HepG2 (cell line): ENCODE results near the gene ZNF444. TPM values are rescaled to one million over a fixed set of nuclear protein-coding genes. Genes with fewer than 3 reads are reported as not detected.

Experiments used
- FOXA1 ChIP-seq, 2 experiments: fragments of 450-650 bp in 1 of 2; sonication (generic) in 1 of 2; formaldehyde crosslinking in 1 of 2; IDR thresholded peaks; 2 replicates each; pipeline versions ENCODE4 v1.4.0 to v1.6.1; 2016 to 2020; ENCODE audit warnings: missing genetic modification reagents in 1 of 2
- FOXJ3 ChIP-seq: sonication (generic); formaldehyde crosslinking; IDR thresholded peaks from 2 replicates; pipeline ENCODE4 v1.4.0; 2020; ENCODE audit warnings: missing genetic modification reagents, mild to moderate bottlenecking, borderline replicate concordance
- GTF3A ChIP-seq: sonication (generic); formaldehyde crosslinking; conservative IDR thresholded peaks from 2 replicates; pipeline ENCODE4 v1.4.0; 2020; ENCODE audit warnings: mild to moderate bottlenecking, missing genetic modification reagents
- IKZF4 ChIP-seq: sonication (generic); formaldehyde crosslinking; IDR thresholded peaks from 2 replicates; pipeline ENCODE4 v1.5.1; 2020; ENCODE audit warnings: borderline replicate concordance, mild to moderate bottlenecking, low read depth, missing genetic modification reagents; ENCODE audit errors: not compliant biosample characterization
- JUN ChIP-seq: sonication (generic); formaldehyde crosslinking; IDR thresholded peaks from 2 replicates; pipeline ENCODE4 v1.4.0; 2020; ENCODE audit warnings: mild to moderate bottlenecking, missing genetic modification reagents
- KMT2A ChIP-seq: sonication (generic); formaldehyde crosslinking; IDR thresholded peaks from 2 replicates; pipeline ENCODE4 v1.4.0; 2020; ENCODE audit warnings: missing genetic modification reagents
- MED13 ChIP-seq: sonication (generic); formaldehyde crosslinking; IDR thresholded peaks from 2 replicates; pipeline ENCODE4 v1.5.0; 2020; ENCODE audit warnings: missing genetic modification reagents
- MEIS1 ChIP-seq: sonication (generic); formaldehyde crosslinking; IDR thresholded peaks from 2 replicates; pipeline ENCODE4 v1.9.0; 2021; ENCODE audit warnings: mild to moderate bottlenecking, missing genetic modification reagents, moderate library complexity, borderline replicate concordance
- SMAD1 ChIP-seq: sonication (generic); formaldehyde crosslinking; IDR thresholded peaks from 2 replicates; pipeline ENCODE4 v1.4.0; 2020; ENCODE audit warnings: missing genetic modification reagents, low read depth, mild to moderate bottlenecking, borderline replicate concordance
- SMARCE1 ChIP-seq: fragments of 450-650 bp; IDR thresholded peaks from 2 replicates; pipeline ENCODE4 v1.6.1; 2017; ENCODE audit warnings: borderline replicate concordance
- TERF1 ChIP-seq: sonication (generic); formaldehyde crosslinking; IDR thresholded peaks from 2 replicates; pipeline ENCODE4 v1.8.0; 2022; ENCODE audit warnings: mild to moderate bottlenecking, missing genetic modification reagents, moderate library complexity
- ZC3H13 ChIP-seq: sonication (generic); formaldehyde crosslinking; IDR thresholded peaks from 2 replicates; pipeline ENCODE4 v1.8.1; 2023; ENCODE audit warnings: mild to moderate bottlenecking, missing genetic modification reagents, moderate library complexity
- ZNF10 ChIP-seq: sonication (generic); formaldehyde crosslinking; IDR thresholded peaks from 2 replicates; pipeline ENCODE4 v1.4.0; 2020; ENCODE audit warnings: mild to moderate bottlenecking, low read depth, missing genetic modification reagents, borderline replicate concordance
- ZNF121 ChIP-seq: sonication (generic); formaldehyde crosslinking; IDR thresholded peaks from 2 replicates; pipeline ENCODE4 v1.5.0; 2020; ENCODE audit warnings: mild to moderate bottlenecking, missing genetic modification reagents
- ZNF275 ChIP-seq: sonication (generic); formaldehyde crosslinking; IDR thresholded peaks from 2 replicates; pipeline ENCODE4 v1.8.0; 2022; ENCODE audit warnings: missing genetic modification reagents, mild to moderate bottlenecking, inconsistent platforms, borderline replicate concordance
- ZNF317 ChIP-seq: sonication (generic); formaldehyde crosslinking; IDR thresholded peaks from 2 replicates; pipeline ENCODE4 v1.5.0; 2020; ENCODE audit warnings: mild to moderate bottlenecking, missing genetic modification reagents
- ZNF737 ChIP-seq: sonication (generic); formaldehyde crosslinking; IDR thresholded peaks from 2 replicates; pipeline ENCODE4 v1.5.0; 2020; ENCODE audit warnings: missing genetic modification reagents, mild to moderate bottlenecking, borderline replicate concordance
- ZNF766 ChIP-seq: sonication (generic); formaldehyde crosslinking; IDR thresholded peaks from 2 replicates; pipeline ENCODE4 v1.5.0; 2020; ENCODE audit warnings: missing genetic modification reagents, borderline replicate concordance
- ZSCAN22 ChIP-seq: sonication (generic); formaldehyde crosslinking; IDR thresholded peaks from 2 replicates; pipeline ENCODE4 v1.4.0; 2020; ENCODE audit warnings: mild to moderate bottlenecking, missing genetic modification reagents
- polyA plus RNA-seq, 8 experiments: library from polyadenylated mRNA; depleted of rRNA in 3 of 8; stranded (reverse) in 7 of 8; unstranded in 1 of 8; fragments of >200 nt; fragmentation: Illumina TruSeq in 4 of 8; extraction: Trizol in 4 of 8; gene quantifications; 2 replicates each; pipeline versions ENCODE4 v1.2.1 to v1.2.3, GENCODE V29; 2011 to 2016; ENCODE audit warnings: low read depth in 4 of 8, missing spikeins in 1 of 8, mixed read lengths in 1 of 8; ENCODE audit not compliant: insufficient read depth in 1 of 8
- total RNA-seq, 5 experiments: library from RNA; depleted of rRNA; stranded (reverse); fragments of >200 nt; fragmentation: Illumina TruSeq; extraction: Trizol; gene quantifications; 2 replicates each; pipeline ENCODE4 v1.2.3, GENCODE V29; 2016; ENCODE audit warnings: low read depth in 1 of 5
- TF ChIP-seq, protein P1 (sequence below): sonication (generic); formaldehyde crosslinking; IDR thresholded peaks from 2 replicates; pipeline ENCODE4 v1.5.0; 2020; ENCODE audit warnings: missing genetic modification reagents, mild to moderate bottlenecking, borderline replicate concordance
- TF ChIP-seq, protein P2 (sequence below): IDR thresholded peaks from 2 replicates; pipeline ENCODE4 v1.6.1; 2016; ENCODE audit warnings: low read depth, control low read depth

ZNF444 gene
- total and polyA plus RNA-seq, 2 of the 13 experiments (the other 11 are each of a cell fraction or from before 2014, with no cell fraction given), result 27.4 to 30.3 TPM

DNA sequence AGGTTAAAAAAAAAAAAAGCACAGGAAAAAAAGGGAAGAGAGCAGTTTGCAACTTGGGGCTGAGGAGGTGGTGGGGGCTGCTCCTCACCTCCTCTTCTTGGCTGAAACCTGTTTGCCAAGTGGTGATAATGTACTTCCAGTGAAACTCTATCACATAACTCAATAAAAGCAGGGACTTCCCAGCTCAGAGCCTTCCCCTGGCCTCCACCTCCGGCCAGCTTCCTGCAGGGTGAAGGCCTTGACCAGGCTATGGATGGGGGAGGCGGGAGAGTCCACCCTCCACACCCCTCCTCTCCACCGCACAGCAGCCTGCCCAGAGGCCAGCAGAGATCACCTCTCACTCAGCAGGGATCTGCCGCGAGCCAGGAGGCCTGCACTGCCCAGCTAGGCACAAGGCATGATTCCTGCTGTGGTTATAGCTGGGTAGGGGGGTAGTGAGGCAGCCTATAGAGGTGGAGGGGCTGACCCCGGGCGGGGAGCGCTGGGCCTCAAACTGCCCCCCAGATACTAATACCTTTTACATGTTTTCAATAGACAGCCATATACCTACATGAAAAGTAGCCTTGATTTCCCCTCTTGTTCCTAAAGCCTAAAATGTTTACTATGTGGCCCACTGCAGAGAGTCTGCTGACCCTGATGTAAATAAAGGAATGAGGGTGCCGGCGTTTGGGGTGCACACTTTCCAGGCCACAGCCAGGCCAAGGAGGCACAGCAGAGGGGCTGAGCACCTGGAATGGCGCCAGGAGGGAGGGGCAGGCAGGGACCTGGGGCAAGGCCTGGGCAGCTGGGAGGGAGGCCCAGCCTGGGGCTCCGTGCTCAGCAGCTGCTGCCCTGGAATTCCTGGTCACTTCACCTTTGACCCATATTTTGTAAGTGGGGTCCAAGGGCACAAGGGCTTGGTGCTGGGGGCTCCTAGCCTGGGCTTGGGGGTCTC is 30.3 kb upstream of the ZNF444 start (continued):
- TF ChIP-seq IKZF4 (CRISPR knock-in tag), result no peak
- no peak for TF ChIP-seq ZNF121 (CRISPR knock-in tag)
- TF ChIP-seq, protein P1, sequence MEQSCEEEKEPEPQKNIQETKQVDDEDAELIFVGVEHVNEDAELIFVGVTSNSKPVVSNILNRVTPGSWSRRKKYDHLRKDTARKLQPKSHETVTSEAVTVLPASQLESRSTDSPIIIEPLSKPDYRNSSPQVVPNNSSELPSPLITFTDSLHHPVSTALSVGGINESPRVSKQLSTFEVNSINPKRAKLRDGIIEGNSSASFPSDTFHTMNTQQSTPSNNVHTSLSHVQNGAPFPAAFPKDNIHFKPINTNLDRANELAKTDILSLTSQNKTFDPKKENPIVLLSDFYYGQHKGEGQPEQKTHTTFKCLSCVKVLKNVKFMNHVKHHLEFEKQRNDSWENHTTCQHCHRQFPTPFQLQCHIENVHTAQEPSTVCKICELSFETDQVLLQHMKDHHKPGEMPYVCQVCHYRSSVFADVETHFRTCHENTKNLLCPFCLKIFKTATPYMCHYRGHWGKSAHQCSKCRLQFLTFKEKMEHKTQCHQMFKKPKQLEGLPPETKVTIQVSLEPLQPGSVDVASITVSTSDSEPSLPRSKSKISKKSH, result 0 out of 2 replicates have a peak, but pooled peaks have one; percentile 49
- TF ChIP-seq TERF1, result no peak
- no peak for TF ChIP-seq SMAD1
- TF ChIP-seq SMARCE1, result no peak
- TF ChIP-seq ZSCAN22 (CRISPR knock-in tag), result no peak; the same call in 1 of the 2 replicates
- TF ChIP-seq ZNF10 (CRISPR knock-in tag), result no peak
- TF ChIP-seq MEIS1 (CRISPR knock-in tag), result peak; percentile 75; the same call in 1 of the 2 replicates
- TF ChIP-seq ZNF275 (CRISPR knock-in tag), result no peak
- no peak for TF ChIP-seq KMT2A (CRISPR knock-in tag)
- no peak for TF ChIP-seq GTF3A (CRISPR knock-in tag)
- no peak for TF ChIP-seq FOXA1 (IDR thresholded peaks at IDR 0.05)
- no peak for TF ChIP-seq FOXA1 (CRISPR knock-in tag; IDR thresholded peaks at IDR 0.05)
- TF ChIP-seq MED13, result 0 out of 2 replicates have a peak, but pooled peaks have one; percentile 34
- TF ChIP-seq FOXJ3 (CRISPR knock-in tag), result no peak; the same call in 1 of the 2 replicates
- no peak for TF ChIP-seq ZNF737 (CRISPR knock-in tag)
- peak; percentile 46; the same call in 1 of the 2 replicates for TF ChIP-seq ZNF317 (CRISPR knock-in tag)
- TF ChIP-seq, protein P2, sequence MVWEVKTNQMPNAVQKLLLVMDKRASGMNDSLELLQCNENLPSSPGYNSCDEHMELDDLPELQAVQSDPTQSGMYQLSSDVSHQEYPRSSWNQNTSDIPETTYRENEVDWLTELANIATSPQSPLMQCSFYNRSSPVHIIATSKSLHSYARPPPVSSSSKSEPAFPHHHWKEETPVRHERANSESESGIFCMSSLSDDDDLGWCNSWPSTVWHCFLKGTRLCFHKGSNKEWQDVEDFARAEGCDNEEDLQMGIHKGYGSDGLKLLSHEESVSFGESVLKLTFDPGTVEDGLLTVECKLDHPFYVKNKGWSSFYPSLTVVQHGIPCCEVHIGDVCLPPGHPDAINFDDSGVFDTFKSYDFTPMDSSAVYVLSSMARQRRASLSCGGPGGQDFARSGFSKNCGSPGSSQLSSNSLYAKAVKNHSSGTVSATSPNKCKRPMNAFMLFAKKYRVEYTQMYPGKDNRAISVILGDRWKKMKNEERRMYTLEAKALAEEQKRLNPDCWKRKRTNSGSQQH (CRISPR knock-in tag), result no peak
- no peak for TF ChIP-seq ZNF766 (CRISPR knock-in tag)
- TF ChIP-seq ZC3H13, result no peak
- no peak for TF ChIP-seq JUN
